Aorta (tissue), 5 donors: ENCODE measurements around the gene PIK3AP1. TPM values are rescaled to one million over a fixed set of nuclear protein-coding genes. Genes with fewer than 3 reads are reported as not detected.

Source experiments
- ATAC-seq: fragments of 200-7000 bp; cut with Tn5 transposase; one replicate; pipeline ENCODE4 v1.9.1; 2022; ENCODE audit warnings: moderate library complexity; ENCODE audit not compliant: low FRiP score
- DNase-seq, 2 donors: peaks; one replicate each; pipeline ENCODE4 v3.0.0-alpha.2; 2020
- H3K27ac ChIP-seq, 2 donors: one replicate each; pipeline ENCODE4 v1.5.1; 2013; ENCODE audit warnings: low read length in 2 of 2, mild to moderate bottlenecking in 2 of 2, moderate library complexity in 2 of 2, control low read depth in 1 of 2, inconsistent platforms in 1 of 2, low read depth in 1 of 2
- H3K27me3 ChIP-seq, 2 donors: one replicate each; pipeline ENCODE4 v1.6.1; 2013; ENCODE audit warnings: control low read depth in 1 of 2, low read length in 1 of 2, mild to moderate bottlenecking in 1 of 2, moderate library complexity in 1 of 2; ENCODE audit not compliant: insufficient read depth in 2 of 2, control insufficient read depth in 1 of 2
- H3K36me3 ChIP-seq, 2 donors: one replicate each; pipeline ENCODE4 v1.6.1; 2013; ENCODE audit warnings: control low read depth in 1 of 2, low read length in 1 of 2, mild to moderate bottlenecking in 1 of 2; ENCODE audit not compliant: insufficient read depth in 2 of 2, control insufficient read depth in 1 of 2
- H3K4me1 ChIP-seq, 2 donors: one replicate each; pipeline ENCODE4 v1.6.1; 2013; ENCODE audit warnings: low read length in 2 of 2, control low read depth in 1 of 2, mild to moderate bottlenecking in 1 of 2, moderate library complexity in 1 of 2; ENCODE audit not compliant: insufficient read depth in 2 of 2, control insufficient read depth in 1 of 2
- H3K4me3 ChIP-seq, 2 donors: one replicate each; pipeline ENCODE4 v1.5.1; 2013; ENCODE audit warnings: low read length in 2 of 2, control low read depth in 1 of 2, mild to moderate bottlenecking in 1 of 2
- H3K9me3 ChIP-seq: one replicate; pipeline ENCODE4 v1.6.1; 2013; ENCODE audit warnings: mild to moderate bottlenecking, low read length; ENCODE audit not compliant: control insufficient read depth
- WGBS, 2 donors: extraction: QIAGEN DNeasy Blood & Tissue Kit; methylation state at CpG; one replicate each; pipeline ENCODE4 v1.1.7; 2013; 5-methylcytosine and 5-hydroxymethylcytosine counted together
- intact Hi-C, 2 donors: fragments of 100-400 bp; cut with DNase I; formaldehyde crosslinking; loops; one replicate each; pipeline versions ENCODE4 v1.14.2 to v1.15.0; 2022
- polyA plus RNA-seq, 2 donors: library from polyadenylated mRNA; stranded (reverse); fragments of 200-250 nt; gene quantifications; one replicate each; pipeline ENCODE4 v1.2.3, GENCODE V29; 2013
- total RNA-seq, 2 donors: library from RNA; stranded (reverse); fragmentation: NEBNext Ultra II Directional; extraction: Animal tissue kit (Norgen Biotek cat#: 25700); gene quantifications; one replicate each; pipeline ENCODE4 v1.2.1, GENCODE V29; 2021
- donor health status: healthy with polysubstance abuse.
- donor health status: Bipolar disorder and iron deficiency.
- donor health status: DM: no; HTN: no; CAD: no.
- donor health status: DM: no; HTN: no; CAD: no.
- donor health status: DM: yes; HTN: yes; CAD: no.

PIK3AP1 gene
- total and polyA plus RNA-seq, 4 donors, result 1.9 to 23.4 (median 11.9) TPM

DNA sequence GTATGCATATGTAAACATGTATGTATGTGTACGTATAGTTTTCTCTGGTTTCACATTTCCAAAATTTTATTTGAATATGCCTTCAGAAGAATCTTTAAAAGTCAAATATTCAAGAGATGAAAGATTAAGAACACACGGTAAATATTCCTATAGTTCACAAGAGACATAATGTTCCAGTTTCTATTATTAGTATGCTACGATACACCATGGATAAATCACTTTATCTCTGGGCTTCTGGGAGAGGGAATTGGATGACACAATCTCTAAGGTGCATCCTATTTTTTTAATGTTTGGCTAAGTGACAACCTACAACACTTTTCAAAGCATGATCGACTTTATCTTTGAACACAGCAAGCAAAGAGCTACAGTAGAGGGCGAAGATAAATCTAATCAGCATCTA, 147.3 kb downstream of the PIK3AP1 start:
- H3K27ac ChIP-seq, result no peak overlapping the region
- ATAC-seq (no peak), DNase-seq (no peak)
- 82 to 88% methylated on average over 5 of the region's 5 CpGs for WGBS, 2 donors
- H3K9me3 ChIP-seq, result no peaks in the 10 kb centered on the region
- H3K4me1 ChIP-seq, result peaks cover 0 to 3% of the 10 kb centered on the region in 2 donors
- H3K36me3 ChIP-seq, result no peaks in the 10 kb centered on the region
- H3K27me3 ChIP-seq, result no peaks in the 10 kb centered on the region
- H3K4me3 ChIP-seq, result no peak overlapping the region
- intact Hi-C loops, result no loop called here

DNA sequence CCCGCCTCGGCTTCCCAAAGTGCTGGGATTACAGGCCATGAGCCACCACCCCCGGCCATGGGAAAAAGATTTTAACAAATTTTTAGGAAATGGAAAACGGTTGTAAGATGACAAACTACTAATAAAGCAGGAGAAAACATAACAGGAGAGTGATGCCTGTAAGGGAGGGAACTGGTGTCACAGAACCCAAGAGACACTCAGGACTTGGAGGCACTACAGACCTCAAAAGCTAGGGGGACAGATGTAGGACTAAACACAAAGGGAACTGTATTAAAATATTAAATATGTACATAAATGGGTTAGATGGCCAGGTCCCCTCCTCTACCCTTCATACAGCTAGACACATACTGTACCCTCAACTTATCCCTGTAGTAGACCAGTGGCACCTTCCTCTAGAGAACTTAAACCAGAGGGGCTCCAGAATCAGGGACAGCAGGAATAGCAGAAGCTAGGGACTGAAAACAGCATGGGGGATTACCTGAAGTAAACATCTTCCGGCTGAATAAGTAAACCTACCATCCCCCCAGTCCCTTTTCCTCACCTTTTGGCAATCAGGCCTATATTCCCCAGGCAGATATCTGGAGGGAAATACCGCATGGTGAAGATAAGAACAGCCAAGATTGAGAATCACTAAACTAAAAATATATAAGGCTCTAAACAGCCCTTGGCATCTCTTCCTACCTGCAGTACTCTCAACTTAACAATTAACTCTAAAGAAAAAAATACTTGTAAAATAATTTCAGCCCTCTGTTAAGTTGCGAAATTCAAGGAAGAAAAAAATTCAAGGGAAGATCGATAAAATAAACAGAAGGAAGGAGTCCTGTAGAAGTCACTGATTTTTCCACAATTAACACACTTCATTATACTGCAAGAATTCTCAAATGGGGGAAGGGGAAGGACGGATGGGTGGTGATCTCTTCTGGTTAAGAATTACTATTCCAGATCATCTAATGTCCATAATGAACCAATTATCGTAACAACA, 149.0 kb downstream of the PIK3AP1 start:
- H3K4me3 ChIP-seq, result no peak overlapping the region
- intact Hi-C loops, result no loop called here
- no peaks in the 10 kb centered on the region for H3K36me3 ChIP-seq
- H3K27ac ChIP-seq, result no peak overlapping the region
- no peaks in the 10 kb centered on the region for H3K9me3 ChIP-seq
- peaks cover 0 to 4% of the 10 kb centered on the region in 2 donors for H3K4me1 ChIP-seq
- no peaks in the 10 kb centered on the region for H3K27me3 ChIP-seq
- no peak for ATAC-seq
- DNase-seq, result no peak
- 76 to 83% methylated on average over 10 of the region's 10 CpGs for WGBS, 2 donors

DNA sequence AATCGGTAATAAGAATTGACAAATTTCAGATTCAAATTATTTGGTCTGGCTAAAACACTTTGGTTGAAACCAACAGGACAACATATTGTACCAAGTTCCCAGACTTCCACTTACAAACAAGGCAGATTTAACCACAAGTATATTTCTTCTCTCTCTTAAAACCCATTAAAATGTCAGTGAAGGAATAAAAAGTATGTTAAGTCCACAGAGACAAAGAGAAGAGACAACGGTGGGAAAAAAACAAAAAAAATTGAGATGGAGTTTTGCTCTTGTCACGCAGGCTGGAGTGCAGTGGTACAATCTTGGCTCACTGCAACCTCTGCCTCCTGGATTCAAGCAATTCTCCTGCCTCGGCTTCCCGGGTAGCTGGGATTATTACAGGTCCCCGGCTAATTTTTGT, 149.8 kb downstream of the PIK3AP1 start:
- Histone ChIP-seq H3K4me1 (peaks cover 0 to 5% of the 10 kb centered on the region in 2 donors), H3K4me3 (no peak overlapping the region), H3K27me3 (no peaks in the 10 kb centered on the region), H3K36me3 (no peaks in the 10 kb centered on the region), H3K9me3 (no peaks in the 10 kb centered on the region), H3K27ac (no peak overlapping the region)
- DNase-seq (no peak), ATAC-seq (no peak)
- intact Hi-C loops, result no loop called here
- WGBS, 2 donors, result 88% methylated on average over 6 of the region's 6 CpGs

DNA sequence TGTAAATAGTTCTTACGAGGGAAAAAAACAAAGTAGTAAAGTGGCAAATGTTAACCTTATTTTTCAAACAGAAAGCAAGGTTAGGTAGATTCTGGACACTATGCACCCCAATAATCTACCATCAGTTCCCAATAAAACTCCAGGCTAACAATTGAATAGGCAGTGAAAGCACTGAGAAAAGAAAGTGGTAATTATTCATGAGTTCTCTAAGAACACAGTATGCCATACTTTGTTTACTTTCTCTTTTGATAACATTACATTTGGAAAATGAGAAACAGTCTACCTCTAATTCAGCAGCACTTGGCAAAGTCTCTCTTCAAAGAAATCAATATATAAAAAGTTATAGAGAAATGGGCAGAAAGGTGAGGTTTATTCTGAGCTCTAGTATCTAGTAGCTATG, 151.9 kb downstream of the PIK3AP1 start:
- intact Hi-C loops, result no loop called here
- Histone ChIP-seq H3K36me3 (no peaks in the 10 kb centered on the region), H3K27ac (no peak overlapping the region), H3K27me3 (no peaks in the 10 kb centered on the region), H3K4me3 (no peak overlapping the region), H3K9me3 (no peaks in the 10 kb centered on the region), H3K4me1 (peaks cover 0 to 5% of the 10 kb centered on the region in 2 donors)
- DNase-seq (no peak), ATAC-seq (no peak)
- 79 to 83% methylated on average over 1 of the region's 1 CpG for WGBS, 2 donors

DNA sequence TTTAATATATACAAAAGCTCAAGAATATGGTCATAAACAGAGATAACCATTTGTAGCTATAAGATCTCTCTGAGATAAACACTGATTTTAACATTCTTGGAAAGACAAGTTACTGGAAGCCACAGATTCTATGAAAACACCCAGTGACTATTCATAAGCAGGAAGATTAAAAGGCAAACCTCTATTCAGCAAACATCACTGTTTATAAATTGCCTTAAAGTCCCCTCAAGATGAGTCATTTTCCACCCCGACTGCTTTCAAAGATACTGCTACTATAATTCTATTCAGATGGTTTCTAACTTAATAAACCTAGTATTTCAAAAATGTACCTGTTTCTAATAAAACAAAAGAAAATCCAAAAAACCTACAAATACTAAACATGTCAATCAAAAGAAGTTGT, 154.5 kb downstream of the PIK3AP1 start:
- no peak for DNase-seq
- Histone ChIP-seq H3K36me3 (no peaks in the 10 kb centered on the region), H3K27ac (no peak overlapping the region), H3K4me3 (no peak overlapping the region), H3K27me3 (no peaks in the 10 kb centered on the region), H3K9me3 (no peaks in the 10 kb centered on the region), H3K4me1 (peaks cover 1 to 2% of the 10 kb centered on the region in 2 donors)
- intact Hi-C loops, result no loop called here
- no peak for ATAC-seq
- 13 to 22% methylated on average over 1 of the region's 1 CpG for WGBS, 2 donors

DNA sequence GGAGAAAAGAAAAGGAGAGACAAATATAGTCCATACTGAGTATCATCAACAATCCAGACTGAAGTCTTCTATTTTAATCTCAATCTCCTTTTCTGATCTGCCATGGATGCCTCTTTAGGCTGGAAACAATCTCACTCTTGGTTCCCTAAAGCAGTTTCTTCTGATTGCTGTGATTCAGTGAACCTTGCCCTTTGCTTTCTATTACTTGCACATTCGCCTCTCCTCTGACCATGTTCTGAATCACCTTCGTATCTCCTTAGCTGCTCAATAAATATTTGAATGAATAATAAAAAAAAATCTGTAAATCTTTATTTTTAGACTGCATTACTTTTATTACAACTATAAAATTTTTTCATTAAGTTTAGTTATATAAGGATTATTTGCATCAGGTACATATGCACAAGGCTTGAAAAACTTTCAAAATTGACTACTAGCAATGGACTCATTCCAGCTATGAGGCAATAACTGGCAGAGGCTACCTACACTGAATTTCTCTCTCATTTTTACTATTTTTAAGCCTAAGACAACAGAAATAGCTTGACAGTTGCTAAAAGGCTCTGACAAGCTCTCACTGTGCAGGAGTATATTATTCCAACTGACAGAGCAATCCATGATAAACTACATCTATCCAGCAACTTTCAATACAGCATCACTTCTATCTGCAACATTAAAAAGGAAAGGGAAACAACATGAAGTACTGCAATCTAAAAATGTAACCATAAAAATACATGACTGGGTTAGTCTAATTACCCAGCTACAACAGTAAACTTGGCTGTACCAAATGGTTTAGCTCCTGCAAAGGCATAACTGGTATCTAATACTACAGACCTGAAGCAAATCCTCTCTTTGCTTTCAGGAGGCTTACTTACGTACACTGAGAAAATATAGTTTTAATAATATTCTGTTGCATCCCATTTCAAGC, 159.1 kb downstream of the PIK3AP1 start:
- no peak for ATAC-seq
- Histone ChIP-seq H3K27me3 (no peaks in the 10 kb centered on the region), H3K4me3 (no peak overlapping the region), H3K27ac (no peak overlapping the region), H3K36me3 (peaks cover 0 to 2% of the 10 kb centered on the region in 2 donors), H3K9me3 (no peaks in the 10 kb centered on the region), H3K4me1 (peaks cover 1 to 3% of the 10 kb centered on the region in 2 donors)
- DNase-seq, result no peak
- intact Hi-C loops, result no loop called here
- 90% methylated on average over 3 of the region's 3 CpGs for WGBS, 2 donors

DNA sequence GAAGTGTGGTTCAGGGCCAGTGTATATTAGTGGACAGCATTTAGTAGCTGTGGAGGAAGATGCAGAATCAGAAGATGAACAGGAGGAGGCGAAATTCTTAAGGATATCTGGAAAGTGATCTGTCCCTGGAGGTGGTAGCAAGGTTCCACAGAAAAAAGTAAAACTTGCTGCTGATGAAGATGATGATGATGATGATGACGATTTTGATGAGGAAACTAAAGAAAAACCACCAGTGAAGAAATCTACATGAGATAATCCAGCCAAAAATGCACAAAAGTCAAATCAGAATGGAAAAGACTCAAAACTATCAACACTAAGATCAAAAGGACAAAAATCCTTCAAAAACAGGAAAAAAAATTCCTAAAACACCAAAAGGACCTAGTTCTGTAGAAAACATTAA, 159.8 kb downstream of the PIK3AP1 start:
- DNase-seq (no peak), ATAC-seq (no peak)
- Histone ChIP-seq H3K9me3 (no peaks in the 10 kb centered on the region), H3K27ac (no peak overlapping the region), H3K4me1 (peaks cover 1 to 3% of the 10 kb centered on the region in 2 donors), H3K36me3 (peaks cover 0 to 2% of the 10 kb centered on the region in 2 donors), H3K4me3 (no peak overlapping the region), H3K27me3 (no peaks in the 10 kb centered on the region)
- intact Hi-C loops, result no loop called here
- WGBS, 2 donors, result 93 to 96% methylated on average over 2 of the region's 2 CpGs

DNA sequence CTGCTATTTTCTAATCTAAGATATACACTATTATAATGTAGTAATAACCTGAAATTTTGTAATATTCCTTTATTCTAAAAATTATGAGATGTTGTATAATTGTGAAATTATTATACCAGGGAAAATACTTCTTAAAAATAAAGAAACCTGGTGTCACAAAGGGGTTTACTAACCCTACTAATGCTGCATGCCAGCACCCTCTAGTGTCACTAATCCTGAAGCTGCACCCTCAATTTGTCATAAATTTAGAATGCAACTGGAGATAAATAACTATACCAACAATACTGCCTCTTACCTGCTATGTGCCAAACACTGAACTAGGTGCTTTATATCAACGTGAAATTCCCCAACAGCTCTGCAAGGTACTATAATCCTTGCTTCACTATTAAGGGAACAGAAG, 164.3 kb downstream of the PIK3AP1 start:
- Histone ChIP-seq H3K27me3 (no peaks in the 10 kb centered on the region), H3K4me1 (peaks cover 0 to 3% of the 10 kb centered on the region in 2 donors), H3K4me3 (no peak overlapping the region), H3K9me3 (no peaks in the 10 kb centered on the region), H3K27ac (no peak overlapping the region), H3K36me3 (peaks cover 0 to 2% of the 10 kb centered on the region in 2 donors)
- intact Hi-C loops, result no loop called here
- 67 to 68% methylated on average over 1 of the region's 1 CpG for WGBS, 2 donors
- no peak for DNase-seq
- ATAC-seq, result no peak
